Lung (tissue), 12 donors: ENCODE measurements around the gene SYVN1. TPM values are rescaled to one million over a fixed set of nuclear protein-coding genes. Genes with fewer than 3 reads are reported as not detected.
A peak's percentile ranks its signal among the peaks of the same experiment; 100 is the strongest.

Experiments
- ATAC-seq: fragments of 200-7000 bp; cut with Tn5 transposase; one replicate; pipeline ENCODE4 v1.9.1; 2020; ENCODE audit warnings: moderate number of reproducible peaks; ENCODE audit not compliant: insufficient read depth, low FRiP score
- DNase-seq, 3 donors: peaks; one replicate each; pipeline ENCODE4 v3.0.0-alpha.2; 2013 to 2017
- H3K27ac ChIP-seq, 2 donors: one replicate each; pipeline ENCODE4 v1.5.1; 2013; ENCODE audit warnings: mild to moderate bottlenecking in 2 of 2, moderate library complexity in 2 of 2, control low read depth in 1 of 2, inconsistent platforms in 1 of 2, low read depth in 1 of 2, low read length in 1 of 2
- H3K27me3 ChIP-seq, 3 donors: one replicate each; pipeline ENCODE4 v1.5.1; 2013; ENCODE audit warnings: low read length in 2 of 3; ENCODE audit not compliant: control insufficient read depth in 3 of 3, insufficient read depth in 3 of 3
- H3K36me3 ChIP-seq, 4 donors: one replicate each; pipeline ENCODE4 v1.5.1; 2013; ENCODE audit warnings: low read length in 4 of 4, mild to moderate bottlenecking in 1 of 4, moderate library complexity in 1 of 4; ENCODE audit not compliant: control insufficient read depth in 4 of 4, insufficient read depth in 4 of 4
- H3K4me1 ChIP-seq, 5 donors: one replicate each; pipeline ENCODE4 v1.5.1; 2013; ENCODE audit warnings: low read length in 5 of 5, mild to moderate bottlenecking in 2 of 5, moderate library complexity in 1 of 5; ENCODE audit not compliant: control insufficient read depth in 5 of 5, insufficient read depth in 5 of 5
- H3K4me3 ChIP-seq: one replicate; pipeline ENCODE4 v1.5.1; 2013; ENCODE audit warnings: mild to moderate bottlenecking, control low read depth, moderate library complexity
- H3K9ac ChIP-seq, 2 donors: one replicate each; pipeline ENCODE4 v1.5.1; 2013; ENCODE audit warnings: low read length in 2 of 2, control low read depth in 1 of 2; ENCODE audit not compliant: insufficient read depth in 1 of 2
- H3K9me3 ChIP-seq, 4 donors: one replicate each; pipeline ENCODE4 v1.5.1; 2013; ENCODE audit warnings: low read length in 3 of 4, mild to moderate bottlenecking in 1 of 4, moderate library complexity in 1 of 4; ENCODE audit not compliant: control insufficient read depth in 4 of 4, insufficient read depth in 3 of 4
- WGBS, 2 donors: extraction: QIAGEN DNeasy Blood & Tissue Kit; methylation state at CpG; one replicate each; pipeline ENCODE4 v1.1.7; 2013; 5-methylcytosine and 5-hydroxymethylcytosine counted together
- polyA plus RNA-seq, 2 donors: library from polyadenylated mRNA; stranded (reverse); fragments of 200-250 nt; gene quantifications; one replicate each; pipeline ENCODE4 v1.2.1, GENCODE V29; 2013
- total RNA-seq, 2 donors: library from RNA; depleted of rRNA in 1 of 2; stranded (reverse); fragments of >200 nt in 1 of 2; gene quantifications; one replicate each; pipeline ENCODE4 v1.2.1, GENCODE V29; 2014 to 2021
- TF ChIP-seq, protein P1 (sequence below): IDR thresholded peaks from 2 replicates; pipeline ENCODE4 v1.5.1; 2012; ENCODE audit warnings: mild to moderate bottlenecking; ENCODE audit errors: control extremely low read depth, extremely low read depth
- donor health status: control.
- donor health status: control.
- donor health status: Bipolar disorder and iron deficiency.
- donor health status: healthy.
- donor health status: DM: yes; HTN: yes; CAD: no.

The SYVN1 gene
- total and polyA plus RNA-seq, 4 donors, result 31.6 to 80.7 (median 37.6) TPM

DNA sequence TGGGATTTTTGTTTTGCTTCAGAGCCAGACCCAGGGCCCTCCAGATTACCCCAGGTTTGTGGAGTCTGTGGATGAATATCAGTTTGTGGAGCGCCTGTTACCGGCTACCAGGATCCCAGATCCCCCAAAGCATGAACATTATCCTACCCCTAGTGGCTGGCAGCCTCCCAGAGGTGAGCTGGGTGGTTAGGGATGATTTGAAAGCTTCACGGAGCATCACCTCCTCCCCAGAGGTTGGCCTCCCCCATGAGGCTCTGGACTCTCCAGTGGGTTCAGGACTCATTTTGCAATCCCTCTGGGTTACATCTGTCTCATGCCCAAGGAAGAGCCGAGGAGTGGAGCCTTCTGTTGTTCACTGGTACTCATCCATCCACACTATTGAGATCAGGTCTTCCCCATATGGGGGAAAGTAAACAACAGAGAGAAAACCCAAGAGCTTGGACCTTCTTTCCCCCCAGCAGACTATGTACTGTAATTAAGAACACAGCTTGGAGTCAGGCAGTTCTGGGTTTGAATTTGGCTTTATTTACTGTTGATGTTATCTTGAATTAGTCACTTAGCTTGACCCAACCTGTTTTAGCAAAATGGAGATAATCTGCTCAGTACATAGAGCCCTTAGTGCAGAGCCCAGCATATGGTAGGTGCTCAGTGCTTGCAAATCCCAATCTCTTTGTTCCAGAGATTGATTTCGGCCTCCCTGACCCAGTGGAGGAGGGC is 9.7 kb downstream of the SYVN1 start:
- TF ChIP-seq, protein P1, sequence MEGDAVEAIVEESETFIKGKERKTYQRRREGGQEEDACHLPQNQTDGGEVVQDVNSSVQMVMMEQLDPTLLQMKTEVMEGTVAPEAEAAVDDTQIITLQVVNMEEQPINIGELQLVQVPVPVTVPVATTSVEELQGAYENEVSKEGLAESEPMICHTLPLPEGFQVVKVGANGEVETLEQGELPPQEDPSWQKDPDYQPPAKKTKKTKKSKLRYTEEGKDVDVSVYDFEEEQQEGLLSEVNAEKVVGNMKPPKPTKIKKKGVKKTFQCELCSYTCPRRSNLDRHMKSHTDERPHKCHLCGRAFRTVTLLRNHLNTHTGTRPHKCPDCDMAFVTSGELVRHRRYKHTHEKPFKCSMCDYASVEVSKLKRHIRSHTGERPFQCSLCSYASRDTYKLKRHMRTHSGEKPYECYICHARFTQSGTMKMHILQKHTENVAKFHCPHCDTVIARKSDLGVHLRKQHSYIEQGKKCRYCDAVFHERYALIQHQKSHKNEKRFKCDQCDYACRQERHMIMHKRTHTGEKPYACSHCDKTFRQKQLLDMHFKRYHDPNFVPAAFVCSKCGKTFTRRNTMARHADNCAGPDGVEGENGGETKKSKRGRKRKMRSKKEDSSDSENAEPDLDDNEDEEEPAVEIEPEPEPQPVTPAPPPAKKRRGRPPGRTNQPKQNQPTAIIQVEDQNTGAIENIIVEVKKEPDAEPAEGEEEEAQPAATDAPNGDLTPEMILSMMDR, result no peak
- ATAC-seq, result no peak

DNA sequence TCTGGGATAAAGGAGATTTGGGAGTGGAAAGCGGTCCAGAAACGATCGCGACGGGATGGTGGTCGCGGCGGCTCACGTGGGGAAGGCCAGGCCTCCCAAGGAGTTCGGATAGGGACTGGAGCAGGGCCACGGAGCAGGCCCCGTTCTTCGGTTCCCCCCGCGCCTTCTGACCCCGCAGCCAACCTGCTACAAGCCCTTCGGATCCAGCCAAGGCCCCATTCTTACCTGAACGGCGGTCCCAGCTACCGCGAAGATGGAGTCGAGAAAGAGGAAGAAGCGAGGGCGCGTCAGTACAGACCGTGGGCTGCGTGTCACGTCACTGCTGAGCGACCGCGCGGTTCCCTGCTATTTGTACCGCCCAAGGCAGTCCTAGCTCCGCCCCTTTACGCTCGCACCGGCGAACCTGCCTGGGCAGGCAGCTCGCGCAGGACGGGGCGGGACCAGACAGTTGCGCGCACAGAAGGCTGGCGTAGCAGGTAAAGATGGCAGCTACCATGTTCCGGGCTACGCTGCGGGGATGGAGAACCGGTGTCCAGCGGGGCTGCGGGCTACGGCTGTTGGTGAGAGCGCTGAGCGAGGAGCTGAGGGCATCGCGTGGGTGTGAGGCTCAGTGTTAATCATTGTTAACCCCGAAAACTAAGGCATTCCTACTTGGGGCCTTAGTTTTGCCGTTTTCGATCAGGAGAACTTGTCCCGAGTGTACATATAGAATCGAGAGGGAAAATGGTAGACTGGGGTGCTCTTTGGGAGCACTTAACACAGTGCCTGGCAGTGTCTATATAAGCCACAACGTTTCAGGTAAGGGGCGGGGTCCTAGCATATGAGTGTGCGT is 12.2 kb downstream of the SYVN1 start, which contains the start of the genes FAU and MRPL49:
Gene FAU (minus strand): TSS at position 270 of the 832 bp plus-strand sequence. CDS start 321 bp downstream, outside the sequence.
Gene MRPL49 (plus strand): TSS at position 457 of the 832 bp plus-strand sequence. CDS start 26 bp downstream, at position 483.
- H3K9me3 ChIP-seq, result no peaks in the 10 kb centered on the region
- no peaks in the 10 kb centered on the region for H3K27me3 ChIP-seq
- peak within 1 kb of the TSS; percentile 87 to 95 for H3K27ac ChIP-seq
- H3K9ac ChIP-seq, result peak within 1 kb of the TSS; percentile 94 to 97
- TF ChIP-seq, protein P1, result no peak
- 0 to 1% methylated on average over 64 of the region's 64 CpGs for WGBS, 2 donors
- ATAC-seq (peak; percentile 83), DNase-seq (peak; percentile 96 to 98 (median 97))
- H3K36me3 ChIP-seq, result peaks cover 15 to 45% (median 34%) of the 10 kb centered on the region in 4 donors
- H3K4me3 ChIP-seq, result peak within 1 kb of the TSS; percentile 90
- H3K4me1 ChIP-seq, result peaks cover 0 to 16% (median 7%) of the 10 kb centered on the region in 5 donors

More for the DNA sequence above, 9.7 kb downstream of the SYVN1 start:
- H3K27me3 ChIP-seq, result no peaks in the 10 kb centered on the region
- no peak overlapping the region for H3K27ac ChIP-seq
- peaks cover 24 to 54% (median 39%) of the 10 kb centered on the region in 4 donors for H3K36me3 ChIP-seq
- H3K4me3 ChIP-seq, result no peak overlapping the region
- DNase-seq, result no peak
- H3K4me1 ChIP-seq, result peaks cover 0 to 16% (median 7%) of the 10 kb centered on the region in 5 donors
- no peaks in the 10 kb centered on the region for H3K9me3 ChIP-seq
- no peak overlapping the region for H3K9ac ChIP-seq
- WGBS, 2 donors, result 93 to 95% methylated on average over 5 of the region's 5 CpGs

DNA sequence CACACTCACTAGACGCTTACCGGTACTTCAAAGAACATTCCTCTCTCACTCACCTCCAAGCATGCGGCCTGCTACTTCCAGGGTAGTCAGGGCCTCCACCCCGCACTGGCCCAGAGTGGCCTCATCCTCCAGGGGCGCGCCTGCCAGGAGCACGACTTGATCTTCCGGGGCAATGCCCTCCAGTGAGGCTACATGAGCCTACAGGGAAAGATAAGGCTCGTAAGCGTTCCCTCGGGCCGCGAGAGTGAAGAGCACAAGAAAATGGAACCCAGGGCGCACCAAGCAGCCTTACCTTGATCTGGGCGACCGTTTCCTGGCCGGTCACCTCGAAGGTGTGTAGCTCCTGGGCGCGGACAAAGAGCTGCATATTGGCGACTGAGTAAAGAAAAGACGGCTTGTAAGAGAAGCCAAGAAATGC is 12.9 kb downstream of the SYVN1 start:
- H3K27me3 ChIP-seq, result no peaks in the 10 kb centered on the region
- 2% methylated on average over 22 of the region's 22 CpGs for WGBS, 2 donors
- H3K9me3 ChIP-seq, result no peaks in the 10 kb centered on the region
- H3K27ac ChIP-seq, result peak overlapping the region; percentile 87 to 92
- peak overlapping the region; percentile 90 for H3K4me3 ChIP-seq
- TF ChIP-seq, protein P1, result no peak
- DNase-seq, result no peak
- no peak for ATAC-seq
- H3K9ac ChIP-seq, result peak overlapping the region; percentile 94 to 97
- peaks cover 0 to 21% (median 7%) of the 10 kb centered on the region in 5 donors for H3K4me1 ChIP-seq
- peaks cover 15 to 39% (median 31%) of the 10 kb centered on the region in 4 donors for H3K36me3 ChIP-seq
